Measurements from ENCODE around the gene CALCA. TPM values are rescaled to one million over a fixed set of nuclear protein-coding genes. Genes with fewer than 3 reads are reported as not detected.

The CALCA gene
- total and polyA plus RNA-seq, 2 of the 8 experiments (the other 6 are each of a cell fraction or from before 2014, with no cell fraction given): 0.50 to 0.73 TPM

- no peak for TF ChIP-seq GABPA (IDR thresholded peaks at IDR 0.05; ENCODE audit: borderline replicate concordance, insufficient read depth, low read length)
- no peak for TF ChIP-seq CHD7 (IDR thresholded peaks at IDR 0.05; ENCODE audit: insufficient replicate concordance, low read length)
Measured at GRCh38 chr11:14971865-14972580, at the start of gene CALCA (continued).
